Measurements from ENCODE around the gene NGFR.

DNA sequence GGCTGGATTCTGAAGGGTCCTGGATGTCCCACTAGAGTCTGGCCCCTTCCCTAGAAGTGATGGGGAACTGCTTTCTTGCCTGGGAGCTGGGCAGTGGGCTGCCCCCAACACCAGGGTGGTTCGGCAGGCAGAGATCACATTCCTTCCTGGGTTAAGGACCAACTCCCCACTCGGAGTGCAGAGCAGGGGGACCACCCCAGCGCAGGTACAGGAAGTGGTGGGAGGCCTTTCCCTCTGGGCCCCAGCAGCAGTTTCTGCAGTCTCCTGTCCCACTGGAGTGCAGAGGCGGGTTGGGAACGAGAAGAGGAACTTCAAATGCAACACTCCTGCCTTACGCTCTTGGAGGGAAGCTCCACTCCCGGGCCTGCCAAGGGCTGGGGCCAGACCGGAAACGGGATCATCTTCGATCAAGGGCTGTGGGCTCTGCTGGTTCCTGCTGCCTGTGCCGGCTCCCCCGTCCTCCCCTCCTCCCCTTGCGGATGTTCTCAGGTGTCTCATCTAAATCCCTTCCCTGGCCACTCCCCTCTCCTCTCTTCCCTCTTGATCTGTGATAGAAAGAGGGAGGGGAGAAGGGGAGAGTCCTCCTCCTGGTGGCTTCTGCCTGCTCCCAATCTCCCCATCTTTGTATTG, 9.0 kb upstream of the NGFR start:
- TF ChIP-seq EZH2 (IDR thresholded peaks at IDR 0.05; ENCODE audit: insufficient read depth, poor library complexity, severe bottlenecking) (no peak), EZH2phosphoT487 (IDR thresholded peaks at IDR 0.05; ENCODE audit: insufficient read depth, low read depth) (no peak)
